H1 (cell line): ENCODE measurements around the gene RIF1. TPM values are rescaled to one million over a fixed set of nuclear protein-coding genes. Genes with fewer than 3 reads are reported as not detected.

ENCODE experiments used
- CTCF ChIA-PET: fragments of 300-600 bp; sonication (Branson Sonifier 250); formaldehyde crosslinking; loops from one replicate; lab custom pipeline; 2021; ENCODE audit not compliant: partially characterized antibody; lab: Charles Lee
- POLR2A ChIA-PET: fragments of 300-600 bp; sonication (Branson Sonifier 250); formaldehyde crosslinking; loops from one replicate; lab custom pipeline; 2021; ENCODE audit warnings: inconsistent platforms; ENCODE audit not compliant: partially characterized antibody; lab: Charles Lee
- DNase-seq, 2 experiments: peaks; one replicate each; pipeline versions ENCODE4 v3.0.0 to v3.0.0-alpha.2; 2010 to 2022; ENCODE audit warnings: low spot score in 2 of 2, low read depth in 1 of 2, mixed read lengths in 1 of 2
- FAIRE-seq: peaks from 2 replicates; lab custom pipeline; 2011; peaks lifted over from hg19 to GRCh38; lab: Jason Lieb, UNC
- H2AFZ ChIP-seq: 2 replicates; pipeline ENCODE4 v1.8.1; 2012; ENCODE audit warnings: low read length, inconsistent platforms
- H2AK5ac ChIP-seq: 2 replicates; pipeline ENCODE4 v1.6.1; 2013; ENCODE audit warnings: low read depth, low read length
- H2BK120ac ChIP-seq: replicated peaks from 2 replicates; pipeline ENCODE3; 2013; ENCODE audit warnings: low read depth, low read length, inconsistent platforms
- H2BK12ac ChIP-seq: 2 replicates; pipeline ENCODE4 v1.6.1; 2013; ENCODE audit warnings: low read depth, low read length
- H2BK15ac ChIP-seq: 2 replicates; pipeline ENCODE4 v1.6.1; 2013; ENCODE audit warnings: low read length
- H2BK20ac ChIP-seq: 2 replicates; pipeline ENCODE4 v1.6.1; 2013; ENCODE audit warnings: low read length
- H2BK5ac ChIP-seq: 2 replicates; pipeline ENCODE4 v1.6.1; 2013; ENCODE audit warnings: low read depth, low read length
- H3K14ac ChIP-seq: 2 replicates; pipeline ENCODE4 v1.6.1; 2013; ENCODE audit warnings: inconsistent platforms; ENCODE audit not compliant: insufficient read length
- H3K18ac ChIP-seq: 2 replicates; pipeline ENCODE4 v1.6.1; 2013; ENCODE audit warnings: low read length; ENCODE audit errors: extremely low read depth
- H3K23ac ChIP-seq: 2 replicates; pipeline ENCODE4 v1.6.1; 2013; ENCODE audit warnings: inconsistent platforms; ENCODE audit not compliant: insufficient read length
- H3K23me2 ChIP-seq: 2 replicates; pipeline ENCODE4 v1.6.1; 2013; ENCODE audit warnings: low read depth, low read length
- H3K27ac ChIP-seq: 2 replicates; pipeline ENCODE4 v1.6.1; 2011; ENCODE audit warnings: low read depth, low read length, inconsistent platforms
- H3K27me3 ChIP-seq, 4 experiments: replicated peaks in 1 of 4; 1 replicate in 1 of 4; 2 replicates in 3 of 4; pipeline versions ENCODE4 v1.6.1 to v1.8.1; 2011 to 2013; ENCODE audit warnings: low read length in 3 of 4, mild to moderate bottlenecking in 3 of 4, inconsistent platforms in 2 of 4, mixed read lengths in 2 of 4, moderate library complexity in 1 of 4; ENCODE audit not compliant: control insufficient read depth in 3 of 4, insufficient read depth in 3 of 4; ENCODE audit errors: extremely low read depth in 1 of 4
- H3K36me3 ChIP-seq, 4 experiments: 2 replicates each; pipeline versions ENCODE4 v1.6.1 to v1.8.1; 2011 to 2013; ENCODE audit warnings: mild to moderate bottlenecking in 4 of 4, low read length in 3 of 4, moderate library complexity in 2 of 4, control low read depth in 1 of 4, inconsistent platforms in 1 of 4; ENCODE audit not compliant: insufficient read depth in 4 of 4, control insufficient read depth in 2 of 4
- H3K4ac ChIP-seq: replicated peaks from 2 replicates; pipeline ENCODE3; 2013; ENCODE audit warnings: low read length, low read depth, mixed read lengths, inconsistent platforms; ENCODE audit not compliant: insufficient read length
- H3K4me1 ChIP-seq, 4 experiments: replicated peaks in 1 of 4; 1 replicate in 1 of 4; 2 replicates in 3 of 4; pipeline versions ENCODE4 v1.6.1 to v1.8.1; 2011 to 2013; ENCODE audit warnings: low read length in 3 of 4, inconsistent platforms in 2 of 4, mixed read lengths in 1 of 4; ENCODE audit not compliant: insufficient read depth in 4 of 4, control insufficient read depth in 3 of 4
- H3K4me2 ChIP-seq, 2 experiments: 2 replicates each; pipeline versions ENCODE4 v1.6.1 to v1.8.1; 2011 to 2013; ENCODE audit warnings: low read depth in 2 of 2, low read length in 2 of 2, control low read depth in 1 of 2, inconsistent platforms in 1 of 2, mild to moderate bottlenecking in 1 of 2; ENCODE audit not compliant: insufficient read depth in 1 of 2
- H3K4me3 ChIP-seq, 4 experiments: fragments of 200-600, 300-600 bp in 1 of 4; sonication (generic), shearing (Covaris generic), sonication (Bioruptor Twin) in 1 of 4; 2 replicates each; pipeline versions ENCODE4 v1.5.1 to v1.8.1; 2011 to 2016; ENCODE audit warnings: low read length in 4 of 4, low read depth in 3 of 4, control low read depth in 2 of 4, inconsistent platforms in 2 of 4, mild to moderate bottlenecking in 2 of 4, mixed read lengths in 1 of 4, moderate library complexity in 1 of 4; ENCODE audit not compliant: insufficient read depth in 2 of 4; ENCODE audit errors: extremely low read depth in 1 of 4
- H3K56ac ChIP-seq: replicated peaks from 2 replicates; pipeline ENCODE3; 2013; ENCODE audit warnings: low read depth, mild to moderate bottlenecking, mixed read lengths, low read length, inconsistent platforms; ENCODE audit not compliant: insufficient read length
- H3K79me1 ChIP-seq: 2 replicates; pipeline ENCODE4 v1.6.1; 2013; ENCODE audit warnings: low read depth, low read length, control low read depth
- H3K79me2 ChIP-seq, 2 experiments: 2 replicates each; pipeline versions ENCODE4 v1.6.1 to v1.8.1; 2012 to 2013; ENCODE audit warnings: low read length in 2 of 2, mild to moderate bottlenecking in 2 of 2, inconsistent platforms in 1 of 2; ENCODE audit not compliant: insufficient read depth in 2 of 2, control insufficient read depth in 1 of 2
- H3K9ac ChIP-seq, 4 experiments: replicated peaks in 1 of 4; 1 replicate in 1 of 4; 2 replicates in 3 of 4; pipeline versions ENCODE4 v1.6.1 to v1.8.1; 2011 to 2013; ENCODE audit warnings: low read depth in 3 of 4, low read length in 3 of 4, control low read depth in 2 of 4, mild to moderate bottlenecking in 2 of 4, moderate library complexity in 2 of 4, inconsistent platforms in 1 of 4; ENCODE audit errors: extremely low read depth in 1 of 4
- H3K9me3 ChIP-seq, 2 experiments: 2 replicates each; pipeline versions ENCODE4 v1.6.1 to v1.8.1; 2012 to 2013; ENCODE audit warnings: mild to moderate bottlenecking in 2 of 2, moderate library complexity in 2 of 2, control low read depth in 1 of 2, inconsistent platforms in 1 of 2, low read depth in 1 of 2, low read length in 1 of 2, mixed read lengths in 1 of 2; ENCODE audit not compliant: insufficient read depth in 2 of 2
- H4K20me1 ChIP-seq, 2 experiments: replicated peaks in 1 of 2; 2 replicates each; pipeline versions ENCODE3 to v1.8.1; 2011 to 2013; ENCODE audit warnings: inconsistent platforms in 2 of 2, low read length in 2 of 2, mild to moderate bottlenecking in 1 of 2; ENCODE audit not compliant: insufficient read depth in 2 of 2, control insufficient read depth in 1 of 2
- H4K5ac ChIP-seq: 2 replicates; pipeline ENCODE4 v1.6.1; 2013; ENCODE audit warnings: low read length, low read depth, mixed read lengths, inconsistent platforms; ENCODE audit not compliant: insufficient read length
- H4K8ac ChIP-seq: 2 replicates; pipeline ENCODE4 v1.8.0; 2013; ENCODE audit warnings: mild to moderate bottlenecking, moderate library complexity, low read length, inconsistent platforms; ENCODE audit not compliant: insufficient read depth; ENCODE audit errors: extremely low read depth
- H4K91ac ChIP-seq: replicated peaks from 2 replicates; pipeline ENCODE3; 2013; ENCODE audit warnings: low read length, mixed read lengths, inconsistent platforms; ENCODE audit not compliant: insufficient read length
- BCL11A ChIP-seq, 2 experiments: IDR thresholded peaks; one replicate each; pipeline ENCODE4 v1.6.1; 2011; ENCODE audit warnings: low read depth in 2 of 2, low read length in 2 of 2, mild to moderate bottlenecking in 2 of 2
- BRCA1 ChIP-seq: IDR thresholded peaks from 2 replicates; pipeline ENCODE4 v1.6.1; 2012; ENCODE audit warnings: low read depth, low read length, improper control_type of control experiment
- CBX5 ChIP-seq: fragments of 300-800, 300-1000 bp; sonication (generic); IDR thresholded peaks from 2 replicates; pipeline ENCODE4 v1.7.1; 2016; ENCODE audit warnings: antibody characterized with exemption, low read length, low read depth
- CBX8 ChIP-seq: fragments of 300-800, 300-1000 bp; sonication (generic); IDR thresholded peaks from 2 replicates; pipeline ENCODE4 v1.7.1; 2016; ENCODE audit warnings: low read depth, low read length, borderline replicate concordance
- CHD2 ChIP-seq: IDR thresholded peaks from 2 replicates; pipeline ENCODE4 v1.6.1; 2012; ENCODE audit warnings: low read length, improper control_type of control experiment
- HDAC2 ChIP-seq, 2 experiments: fragments of 300-600 bp in 1 of 2; sonication (generic) in 1 of 2; IDR thresholded peaks; 2 replicates each; pipeline ENCODE4 v1.6.1; 2011 to 2012; ENCODE audit warnings: low read depth in 2 of 2, low read length in 2 of 2, mild to moderate bottlenecking in 2 of 2, moderate library complexity in 2 of 2, borderline replicate concordance in 1 of 2, inconsistent platforms in 1 of 2
- HDAC6 ChIP-seq: IDR thresholded peaks from one replicate; pipeline ENCODE4 v1.7.1; 2012; ENCODE audit warnings: low read depth, mild to moderate bottlenecking, inconsistent platforms, low read length, moderate library complexity
- JUND ChIP-seq: IDR thresholded peaks from 2 replicates; pipeline ENCODE4 v1.6.1; 2011; ENCODE audit warnings: mild to moderate bottlenecking, improper control_type of control experiment, low read length
- RXRA ChIP-seq: IDR thresholded peaks from 2 replicates; pipeline ENCODE4 v1.6.1; 2011; ENCODE audit warnings: low read depth, mild to moderate bottlenecking, low read length, moderate library complexity; ENCODE audit not compliant: insufficient read depth
- SP1 ChIP-seq: IDR thresholded peaks from 2 replicates; pipeline ENCODE4 v1.6.1; 2011; ENCODE audit warnings: low read depth, low read length
- SRF ChIP-seq: IDR thresholded peaks from 2 replicates; pipeline ENCODE4 v1.6.1; 2011; ENCODE audit warnings: mild to moderate bottlenecking, low read depth, low read length, moderate library complexity
- TAF7 ChIP-seq: optimal IDR thresholded peaks from 2 replicates; pipeline ENCODE3; 2011; ENCODE audit warnings: low read depth, mild to moderate bottlenecking, inconsistent platforms, low read length, moderate library complexity, borderline replicate concordance
- YY1 ChIP-seq: IDR thresholded peaks from 2 replicates; pipeline ENCODE4 v1.6.1; 2011; ENCODE audit warnings: low read depth, mild to moderate bottlenecking, low read length
- ZNF274 ChIP-seq: IDR thresholded peaks from 2 replicates; pipeline ENCODE4 v1.7.0; 2012; ENCODE audit warnings: low read length, borderline replicate concordance; ENCODE audit errors: extremely low read depth
- polyA plus RNA-seq, 7 experiments: library from polyadenylated mRNA; depleted of rRNA in 3 of 7; stranded (reverse) in 5 of 7; unstranded in 2 of 7; fragments of >200 nt in 5 of 7; fragments of 200-250 nt in 2 of 7; gene quantifications; 1 replicate in 5 of 7; 2 replicates in 1 of 7; 4 replicates in 1 of 7; pipeline versions ENCODE4 v1.2.1 to v1.2.3, GENCODE V29; 2011 to 2013; ENCODE audit warnings: missing spikeins in 2 of 7, mixed read lengths in 2 of 7
- total RNA-seq: library from RNA; stranded (reverse); fragmentation: NEBNext Ultra II Directional; extraction: Animal tissue kit (Norgen Biotek cat#: 25700); gene quantifications from 2 replicates; pipeline ENCODE4 v1.2.1, GENCODE V29; 2021
- TF ChIP-seq, protein P1 (sequence below): IDR thresholded peaks from 2 replicates; pipeline ENCODE4 v1.6.1; 2011; ENCODE audit warnings: low read length, improper control_type of control experiment

The RIF1 gene
- total and polyA plus RNA-seq, 2 of the 8 experiments (the other 6 are each of a cell fraction or from before 2014, with no cell fraction given), result 9.5 to 104 TPM

DNA sequence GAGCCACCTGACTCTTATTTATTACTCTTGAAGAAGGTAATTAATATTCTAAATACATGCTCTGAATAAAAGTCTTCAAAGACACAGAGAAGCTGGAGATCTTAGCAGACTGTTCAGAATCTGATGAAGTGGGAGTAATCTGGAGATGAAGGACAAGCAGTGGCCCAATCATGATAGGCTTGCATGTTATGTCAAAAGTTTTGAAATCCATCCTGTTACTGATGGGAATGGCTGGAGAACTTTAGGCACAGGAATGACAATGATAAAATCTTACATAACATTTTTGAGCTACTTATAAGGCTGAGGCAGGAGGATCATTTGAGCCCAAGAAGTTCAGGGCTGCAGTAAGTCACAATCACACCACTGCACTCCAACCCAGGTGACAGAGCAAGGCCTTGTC is 2.4 kb upstream of the RIF1 start:
- Histone ChIP-seq H3K23me2 (no peaks in the 10 kb centered on the region; the same call in 1 of the 2 replicates), H3K18ac (no peak overlapping the region; the same call in 1 of the 2 replicates), H4K5ac (no peak overlapping the region), H2AK5ac (no peak overlapping the region), H2BK12ac (no peak overlapping the region), H4K8ac (no peak overlapping the region), H3K36me3 (peaks cover 0 to 9% (median 6%) of the 10 kb centered on the region in 4 experiments; a peak in 3 of 8 replicates), H3K27me3 (no peaks in the 10 kb centered on the region), H3K9me3 (no peaks in the 10 kb centered on the region; a peak in 1 of 4 replicates), H2BK120ac (no peak overlapping the region), H4K91ac (no peak overlapping the region), H3K56ac (no peak overlapping the region), H3K4ac (no peak overlapping the region), H3K14ac (no peak overlapping the region), H3K9ac (no peak overlapping the region), H2AFZ (no peak overlapping the region), H4K20me1 (peaks cover 0 to 1% of the 10 kb centered on the region in 2 experiments), H3K23ac (no peak overlapping the region), H3K4me2 (no peak overlapping the region), H3K79me2 (peaks cover 4 to 23% of the 10 kb centered on the region in 2 experiments), H2BK20ac (peak overlapping the region; percentile 7; the same call in 1 of the 2 replicates), H3K4me1 (peaks cover 0 to 5% (median 2%) of the 10 kb centered on the region in 4 experiments; a peak in 3 of 7 replicates), H3K79me1 (no peaks in the 10 kb centered on the region; the same call in 1 of the 2 replicates), H3K27ac (no peak overlapping the region), H2BK5ac (no peak overlapping the region), H2BK15ac (no peak overlapping the region), H3K4me3 (no peak overlapping the region)
- ChIA-PET CTCF (no interaction called here), POLR2A (no interaction called here)
- FAIRE-seq, result no peak
- no peak for DNase-seq
- TF ChIP-seq YY1 (no peak), HDAC6 (no peak), SRF (no peak), ZNF274 (no peak), RXRA (no peak), BRCA1 (no peak), SP1 (no peak), CBX8 (no peak), BCL11A (IDR thresholded peaks at IDR 0.05; ENCODE audit: low read depth in 2 of 2, low read length in 2 of 2) (no peak), CBX5 (no peak), HDAC2 (IDR thresholded peaks at IDR 0.05; ENCODE audit: borderline replicate concordance in 1 of 2, low read depth in 2 of 2, low read length in 2 of 2) (no peak), TAF7 (no peak), CHD2 (no peak), JUND (no peak)
- TF ChIP-seq, protein P1, sequence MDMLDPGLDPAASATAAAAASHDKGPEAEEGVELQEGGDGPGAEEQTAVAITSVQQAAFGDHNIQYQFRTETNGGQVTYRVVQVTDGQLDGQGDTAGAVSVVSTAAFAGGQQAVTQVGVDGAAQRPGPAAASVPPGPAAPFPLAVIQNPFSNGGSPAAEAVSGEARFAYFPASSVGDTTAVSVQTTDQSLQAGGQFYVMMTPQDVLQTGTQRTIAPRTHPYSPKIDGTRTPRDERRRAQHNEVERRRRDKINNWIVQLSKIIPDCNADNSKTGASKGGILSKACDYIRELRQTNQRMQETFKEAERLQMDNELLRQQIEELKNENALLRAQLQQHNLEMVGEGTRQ, result no peak
